Measurements from ENCODE around the gene QRICH1. TPM values are rescaled to one million over a fixed set of nuclear protein-coding genes. Genes with fewer than 3 reads are reported as not detected.
"Not testable (repeated sequence)": the region's sequence is repeated elsewhere in the genome, so short reads cannot be mapped to it uniquely, and the experiment has no call there.

The QRICH1 gene
- total RNA-seq, 1 experiment from 2014 or later: 51.8 TPM

DNA sequence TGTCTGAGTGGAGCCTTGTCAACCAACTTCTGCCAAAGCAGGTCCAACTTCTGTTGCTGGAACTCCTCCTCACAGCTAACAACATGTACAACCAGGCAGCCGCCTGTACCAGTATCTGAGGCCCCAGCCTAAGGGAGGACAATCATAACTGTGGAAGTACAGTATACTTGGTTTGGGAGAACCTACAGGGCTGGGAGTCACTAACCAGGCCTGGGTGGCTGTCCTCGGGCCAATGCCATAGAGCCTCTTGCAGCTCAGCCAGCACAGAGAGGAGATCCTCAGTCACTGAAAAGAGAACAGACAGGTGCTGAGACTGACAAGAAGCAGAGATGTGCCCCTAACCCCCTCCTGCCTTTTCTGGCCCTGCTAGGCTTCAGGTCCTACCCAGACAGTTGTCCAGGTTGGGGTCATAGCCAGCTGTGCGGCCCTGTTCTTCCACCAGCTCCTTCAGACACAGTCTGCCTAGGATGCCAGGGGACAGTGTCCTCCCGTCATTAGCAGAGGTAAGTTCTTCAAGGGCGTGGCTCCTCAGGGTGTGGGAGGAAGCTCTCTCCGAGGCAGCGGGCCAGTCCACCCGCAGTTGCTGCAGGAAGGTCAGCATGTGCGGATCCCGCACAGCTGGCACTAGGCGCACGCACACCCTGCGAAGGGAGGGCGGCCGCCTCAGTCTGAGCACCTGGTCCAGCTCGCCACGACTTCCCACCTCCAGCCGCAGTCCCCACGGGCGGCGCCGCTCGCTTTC lies 76.5 kb downstream of the QRICH1 start:
- DNase-seq (ENCODE audit: low read depth): no peak

DNA sequence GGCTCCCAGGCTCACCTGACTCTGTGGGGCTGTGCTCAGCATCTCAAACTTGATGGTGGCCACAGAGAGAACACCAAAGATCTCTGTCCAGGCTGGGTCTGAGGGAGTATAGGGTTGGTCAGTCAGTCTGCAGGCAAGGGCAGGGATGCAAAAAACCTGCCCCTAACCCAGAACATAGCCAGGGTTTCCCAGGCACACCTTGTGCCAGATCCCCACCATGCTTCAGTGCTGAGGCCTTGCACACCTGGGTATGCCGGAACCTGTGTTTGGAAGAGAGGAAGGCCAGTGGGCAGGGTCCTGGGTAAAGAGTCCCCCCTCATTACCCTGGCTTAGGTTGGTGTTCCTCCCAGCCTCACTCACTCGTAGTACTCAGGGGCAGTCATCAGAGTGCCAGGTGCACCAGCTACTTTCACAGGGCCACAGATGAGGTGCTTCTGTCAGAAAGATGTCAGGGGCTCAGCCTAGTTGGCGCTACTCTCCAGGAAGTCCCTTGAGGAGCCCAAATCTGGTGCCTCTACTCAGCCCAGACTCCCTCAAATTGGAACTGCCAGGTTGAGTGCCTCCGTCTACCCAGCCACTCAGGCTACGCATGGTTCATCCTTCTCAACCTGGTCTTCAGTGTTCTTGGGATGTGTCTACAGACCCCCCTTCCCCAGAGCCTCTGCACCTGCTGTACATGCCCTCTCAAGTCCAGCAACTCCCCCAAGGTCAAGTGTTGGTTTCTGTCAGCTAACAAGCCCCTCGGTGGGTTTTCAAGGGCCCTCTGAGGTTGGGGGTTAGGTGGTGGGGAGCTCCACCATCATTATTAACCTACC lies 77.2 kb downstream of the QRICH1 start:
- no peak for DNase-seq (ENCODE audit: low read depth)

DNA sequence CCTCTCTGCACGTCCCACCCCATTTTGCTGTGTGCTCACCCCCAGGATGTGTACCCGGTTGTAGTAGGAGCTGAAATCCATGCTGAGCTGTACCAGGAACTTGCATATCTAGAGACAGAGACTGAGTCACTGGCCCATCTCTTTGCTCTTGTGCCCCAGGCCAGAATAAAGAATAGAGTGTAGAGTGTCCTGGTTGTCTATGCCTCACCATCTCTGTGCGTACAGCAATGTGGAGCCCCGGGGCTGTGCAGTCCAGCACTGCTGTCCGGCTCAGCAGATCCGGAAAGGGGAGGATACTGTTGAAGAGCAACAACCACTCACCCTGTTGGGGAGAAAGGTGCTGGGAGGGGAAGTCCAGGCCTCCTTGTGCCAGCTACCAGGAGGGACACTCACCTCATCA lies 78.1 kb downstream of the QRICH1 start:
- DNase-seq (ENCODE audit: low read depth): no peak

DNA sequence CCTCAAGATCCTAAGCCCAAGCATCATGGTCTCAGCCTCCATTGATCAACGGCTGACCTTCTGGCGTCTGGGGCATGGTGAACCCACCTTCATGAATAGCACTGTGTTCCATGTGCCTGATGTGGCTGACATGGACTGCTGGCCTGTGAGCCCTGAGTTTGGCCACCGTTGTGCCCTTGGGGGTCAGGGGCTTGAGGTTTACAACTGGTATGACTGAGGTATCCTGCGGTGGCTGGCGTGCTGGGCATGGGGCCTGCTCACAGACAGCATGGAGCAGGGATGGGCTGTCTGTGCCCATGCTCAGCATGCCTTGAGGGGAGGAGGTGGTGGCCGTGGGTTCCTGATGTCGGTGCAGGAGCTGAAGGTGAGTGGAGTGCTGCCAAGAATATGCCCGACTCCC lies 78.8 kb downstream of the QRICH1 start:
- DNase-seq (ENCODE audit: low read depth): no peak

DNA sequence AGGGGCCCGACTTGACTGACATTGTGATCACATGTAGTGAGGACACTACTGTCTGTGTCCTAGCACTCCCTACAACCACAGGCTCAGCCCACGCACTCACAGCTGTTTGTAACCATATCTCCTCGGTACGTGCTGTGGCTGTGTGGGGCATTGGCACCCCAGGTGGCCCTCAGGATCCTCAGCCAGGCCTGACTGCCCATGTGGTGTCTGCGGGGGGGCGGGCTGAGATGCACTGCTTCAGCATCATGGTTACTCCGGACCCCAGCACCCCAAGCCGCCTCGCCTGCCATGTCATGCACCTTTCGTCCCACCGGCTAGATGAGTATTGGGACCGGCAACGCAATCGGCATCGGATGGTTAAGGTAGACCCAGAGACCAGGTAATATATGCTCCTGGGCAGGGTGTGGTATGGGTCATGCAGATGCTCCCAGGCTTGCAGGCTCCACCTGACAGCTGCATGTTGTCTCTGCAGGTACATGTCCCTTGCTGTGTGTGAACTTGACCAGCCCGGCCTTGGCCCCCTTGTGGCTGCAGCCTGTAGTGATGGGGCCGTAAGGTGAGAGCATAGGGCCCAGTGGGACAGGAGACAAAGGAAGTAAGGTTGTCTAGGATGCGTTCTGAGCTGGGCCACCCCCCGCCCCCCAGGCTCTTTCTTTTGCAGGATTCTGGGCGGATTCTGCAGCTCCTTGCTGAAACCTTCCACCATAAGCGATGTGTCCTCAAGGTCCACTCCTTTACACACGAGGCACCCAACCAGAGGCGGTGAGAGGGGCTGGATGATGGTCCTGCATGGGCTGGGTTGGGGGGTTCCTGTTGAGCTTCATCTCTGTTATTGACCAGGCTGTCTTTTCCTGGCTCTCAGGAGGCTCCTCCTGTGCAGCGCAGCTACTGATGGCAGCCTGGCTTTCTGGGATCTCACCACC lies 79.9 kb downstream of the QRICH1 start:
- no peak for DNase-seq (ENCODE audit: low read depth)

DNA sequence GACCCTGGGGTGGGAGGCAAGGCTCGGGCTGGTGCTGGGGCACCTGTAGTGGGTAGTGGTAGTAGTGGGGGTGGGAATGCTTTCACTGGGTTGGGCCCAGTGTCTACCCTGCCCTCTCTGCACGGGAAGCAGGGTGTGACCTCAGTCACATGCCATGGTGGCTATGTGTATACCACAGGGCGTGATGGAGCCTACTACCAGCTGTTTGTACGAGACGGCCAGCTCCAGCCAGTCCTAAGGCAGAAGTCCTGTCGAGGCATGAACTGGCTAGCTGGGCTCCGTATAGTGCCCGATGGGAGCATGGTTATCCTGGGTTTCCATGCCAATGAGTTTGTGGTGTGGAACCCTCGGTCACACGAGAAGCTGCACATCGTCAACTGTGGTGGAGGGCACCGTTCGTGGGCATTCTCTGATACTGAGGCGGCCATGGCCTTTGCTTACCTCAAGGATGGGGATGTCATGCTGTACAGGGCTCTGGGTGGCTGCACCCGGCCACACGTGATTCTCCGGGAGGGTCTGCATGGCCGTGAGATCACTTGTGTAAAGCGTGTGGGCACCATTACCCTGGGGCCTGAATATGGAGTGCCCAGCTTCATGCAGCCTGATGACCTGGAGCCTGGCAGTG lies 80.6 kb downstream of the QRICH1 start:
- DNase-seq (ENCODE audit: low read depth): no peak

DNA sequence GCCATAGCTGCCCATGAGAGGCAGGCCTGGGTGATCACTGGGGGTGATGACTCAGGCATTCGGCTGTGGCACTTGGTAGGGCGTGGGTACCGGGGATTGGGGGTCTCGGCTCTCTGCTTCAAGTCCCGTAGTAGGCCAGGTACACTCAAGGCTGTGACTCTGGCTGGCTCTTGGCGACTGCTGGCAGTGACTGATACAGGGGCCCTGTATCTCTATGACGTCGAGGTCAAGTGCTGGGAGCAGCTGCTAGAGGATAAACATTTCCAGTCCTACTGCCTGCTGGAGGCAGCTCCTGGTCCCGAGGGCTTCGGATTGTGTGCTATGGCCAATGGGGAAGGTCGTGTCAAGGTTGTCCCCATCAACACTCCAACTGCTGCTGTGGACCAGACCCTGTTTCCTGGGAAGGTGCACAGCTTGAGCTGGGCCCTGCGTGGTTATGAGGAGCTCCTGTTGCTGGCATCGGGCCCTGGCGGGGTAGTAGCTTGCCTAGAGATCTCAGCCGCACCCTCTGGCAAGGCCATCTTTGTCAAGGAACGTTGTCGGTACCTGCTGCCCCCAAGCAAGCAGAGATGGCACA lies 81.3 kb downstream of the QRICH1 start:
- DNase-seq (ENCODE audit: low read depth): no peak

DNA sequence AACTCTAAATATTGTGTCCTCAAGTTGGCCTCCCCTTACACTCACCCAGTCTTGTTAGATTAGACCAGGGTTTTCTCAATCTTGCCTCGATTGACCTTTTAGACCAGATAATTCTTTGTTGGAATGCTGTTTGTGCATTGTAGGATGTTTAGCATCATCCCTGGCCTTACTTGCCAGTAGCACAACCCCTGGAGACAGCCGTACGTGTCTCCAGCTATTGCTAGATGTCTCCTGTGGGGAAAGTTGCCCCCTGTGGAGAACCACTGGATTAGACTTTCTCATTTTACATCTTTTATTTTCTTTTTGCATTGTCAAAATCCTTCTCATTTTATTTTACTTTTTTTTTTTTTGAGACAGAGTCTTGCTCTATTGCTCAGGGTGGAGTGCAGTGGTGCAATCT lies 84.5 kb downstream of the QRICH1 start:
- DNase-seq (ENCODE audit: low read depth): no peak

DNA sequence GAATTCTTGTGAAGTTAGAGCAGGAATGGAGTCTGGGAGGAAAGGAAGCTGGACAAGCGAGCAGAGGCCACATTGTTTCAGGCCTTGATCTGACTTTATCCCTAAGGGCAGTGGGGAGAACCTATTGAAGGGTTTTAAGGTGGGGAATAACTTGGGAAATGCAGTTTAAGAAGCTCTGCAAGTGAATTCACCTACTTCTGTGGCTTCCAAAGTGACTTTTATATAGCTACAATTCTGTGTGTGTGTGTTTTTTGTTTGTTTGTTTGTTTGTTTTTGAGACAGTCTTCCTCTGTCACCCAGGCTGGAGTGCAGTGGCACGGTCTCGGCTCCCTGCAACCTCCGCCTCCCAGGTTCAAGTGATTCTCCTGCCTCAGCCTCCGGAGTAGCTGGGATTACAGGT lies 85.2 kb downstream of the QRICH1 start:
- not testable (repeated sequence) for DNase-seq (ENCODE audit: low read depth)

DNA sequence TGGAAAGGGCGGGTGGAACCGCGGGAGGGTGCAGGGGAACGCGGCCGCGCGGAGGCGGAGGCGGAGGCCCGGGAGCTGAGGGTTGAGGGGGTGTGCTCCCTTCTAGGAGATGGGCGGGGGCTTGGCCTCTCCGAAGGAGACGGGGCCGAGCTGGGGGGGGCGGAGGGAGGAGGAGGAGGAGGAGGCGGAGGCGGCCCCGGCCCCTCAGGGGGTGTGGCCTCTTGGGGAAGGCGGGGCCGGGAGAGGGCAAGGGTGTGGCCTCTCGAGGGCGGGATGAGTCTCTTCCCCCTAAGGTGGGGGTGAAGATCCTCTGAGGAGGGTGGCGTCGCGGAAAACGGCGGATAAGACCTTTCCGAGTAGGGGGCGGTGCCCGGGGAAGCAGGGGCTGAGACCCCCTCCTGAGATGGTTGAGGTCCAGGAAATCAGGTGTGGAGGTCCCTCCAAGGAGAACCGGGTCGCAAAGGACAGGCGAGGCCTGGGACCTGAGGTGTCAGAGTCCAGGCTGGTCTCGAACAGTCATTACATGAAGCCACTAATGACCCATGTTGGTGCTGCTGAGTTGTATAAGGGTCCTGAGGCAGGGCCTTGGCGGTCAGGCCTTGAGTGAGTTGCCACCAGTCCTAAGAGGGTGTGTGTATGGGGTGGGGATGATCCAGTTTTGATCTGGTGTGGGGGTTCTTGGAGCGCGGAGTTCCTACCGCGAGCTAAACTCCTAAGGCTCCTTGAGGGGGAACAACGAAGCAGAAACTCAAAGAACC lies 85.9 kb downstream of the QRICH1 start:
- DNase-seq (ENCODE audit: low read depth): peak; percentile 81

DNA sequence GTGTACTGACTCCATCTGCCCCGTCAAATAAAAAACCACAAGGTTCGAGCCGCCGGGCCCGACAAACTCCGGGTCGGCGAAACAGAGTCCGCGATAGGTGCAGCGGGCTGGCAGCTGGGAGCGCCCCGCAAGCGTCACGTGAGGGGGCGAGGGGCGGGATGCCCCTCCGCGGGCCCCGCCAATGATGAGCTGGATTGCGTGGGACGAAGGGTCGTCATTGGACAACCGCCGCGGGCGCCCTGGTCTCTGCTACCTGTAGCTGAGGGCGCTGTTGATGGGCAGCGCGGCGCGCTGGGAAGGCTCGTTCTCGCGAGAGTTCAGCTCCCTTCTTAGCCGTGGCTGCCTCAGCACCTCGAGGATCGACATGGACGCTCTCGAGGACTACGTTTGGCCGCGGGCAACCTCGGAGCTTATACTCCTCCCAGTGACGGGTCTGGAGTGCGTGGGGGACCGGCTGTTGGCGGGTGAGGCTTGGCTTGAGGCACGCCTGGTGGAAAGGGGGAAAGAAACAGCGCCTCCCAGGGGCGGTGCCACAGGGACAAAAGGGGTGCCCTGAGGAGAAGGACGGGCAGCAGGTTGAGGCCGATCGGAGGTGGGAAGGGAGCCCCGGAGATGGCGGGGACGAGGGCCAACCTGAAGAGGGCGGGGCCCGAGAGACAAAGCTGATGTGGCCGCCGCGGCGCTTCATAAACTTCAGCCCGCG lies 86.7 kb downstream of the QRICH1 start, which contains the start of gene WDR6:
TSS of gene WDR6 (plus strand) at position 324 of the 703 bp plus-strand sequence. CDS start at position 365, 41 bp downstream.
- DNase-seq (ENCODE audit: low read depth): peak; percentile 97

DNA sequence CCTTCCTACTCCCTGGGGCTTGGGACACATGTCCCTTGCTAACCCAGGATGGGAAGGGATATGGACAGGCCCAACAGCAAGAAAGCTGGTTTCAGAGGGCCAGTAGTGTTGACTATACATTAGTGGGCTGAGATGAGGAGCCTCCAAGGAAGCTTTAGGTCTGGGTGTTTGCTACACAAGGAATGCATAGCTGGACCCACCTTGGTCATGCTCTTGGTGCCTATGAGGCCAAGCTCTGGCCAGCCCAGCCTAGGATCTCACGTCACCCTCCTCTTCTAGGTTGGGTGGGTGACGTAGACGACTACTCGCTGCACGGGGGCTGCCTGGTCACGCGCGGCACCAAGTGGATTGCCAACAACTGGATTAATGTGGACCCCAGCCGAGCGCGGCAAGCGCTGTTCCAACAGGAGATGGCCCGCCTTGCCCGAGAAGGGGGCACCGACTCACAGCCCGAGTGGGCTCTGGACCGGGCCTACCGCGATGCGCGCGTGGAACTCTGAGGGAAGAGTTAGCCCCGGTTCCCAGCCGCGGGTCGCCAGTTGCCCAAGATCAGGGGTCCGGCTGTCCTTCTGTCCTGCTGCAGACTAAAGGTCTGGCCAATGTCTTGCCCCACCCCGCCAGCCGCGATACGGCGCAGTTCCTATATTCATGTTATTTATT lies 87.3 kb downstream of the QRICH1 start:
- DNase-seq (ENCODE audit: low read depth): no peak

DNA sequence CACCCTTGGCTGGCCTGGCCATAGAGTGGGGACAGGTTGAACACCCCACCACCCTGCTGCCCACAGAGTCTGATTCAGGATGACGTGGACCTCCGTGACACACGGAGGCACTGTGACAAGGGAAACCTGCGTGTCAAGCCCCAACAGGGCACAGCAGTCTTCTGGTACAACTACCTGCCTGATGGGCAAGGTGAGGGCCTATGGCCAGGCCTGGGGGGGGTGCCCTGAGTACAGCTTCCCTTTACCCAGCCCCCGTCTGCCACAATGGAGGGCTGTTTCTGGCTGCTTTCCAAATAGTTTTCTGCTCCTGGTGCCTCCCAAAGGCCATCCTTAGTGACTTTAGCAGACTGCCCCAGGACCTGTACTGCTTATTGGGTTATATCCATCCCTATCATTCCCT lies 87.9 kb downstream of the QRICH1 start:
- no peak for DNase-seq (ENCODE audit: low read depth)

DNA sequence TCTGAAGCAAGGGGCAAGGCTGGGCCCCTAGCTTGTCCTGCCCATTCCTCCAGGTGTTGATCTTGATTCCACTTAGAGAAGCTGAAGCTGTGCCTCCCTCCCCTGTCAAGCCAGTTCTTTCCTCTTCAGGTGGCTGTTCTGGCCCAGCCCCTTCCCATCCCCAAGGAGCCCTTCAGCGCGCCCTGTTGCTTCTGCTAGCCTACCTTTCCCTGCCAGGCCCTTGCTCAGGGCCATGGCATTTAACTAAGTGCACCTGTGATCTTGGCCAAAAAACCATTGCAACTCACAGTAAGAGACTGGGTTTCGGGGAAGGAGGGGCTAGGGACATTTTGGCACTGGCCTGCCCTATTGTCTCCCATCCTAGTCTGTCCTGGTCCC lies 88.6 kb downstream of the QRICH1 start:
- no peak for DNase-seq (ENCODE audit: low read depth)

DNA sequence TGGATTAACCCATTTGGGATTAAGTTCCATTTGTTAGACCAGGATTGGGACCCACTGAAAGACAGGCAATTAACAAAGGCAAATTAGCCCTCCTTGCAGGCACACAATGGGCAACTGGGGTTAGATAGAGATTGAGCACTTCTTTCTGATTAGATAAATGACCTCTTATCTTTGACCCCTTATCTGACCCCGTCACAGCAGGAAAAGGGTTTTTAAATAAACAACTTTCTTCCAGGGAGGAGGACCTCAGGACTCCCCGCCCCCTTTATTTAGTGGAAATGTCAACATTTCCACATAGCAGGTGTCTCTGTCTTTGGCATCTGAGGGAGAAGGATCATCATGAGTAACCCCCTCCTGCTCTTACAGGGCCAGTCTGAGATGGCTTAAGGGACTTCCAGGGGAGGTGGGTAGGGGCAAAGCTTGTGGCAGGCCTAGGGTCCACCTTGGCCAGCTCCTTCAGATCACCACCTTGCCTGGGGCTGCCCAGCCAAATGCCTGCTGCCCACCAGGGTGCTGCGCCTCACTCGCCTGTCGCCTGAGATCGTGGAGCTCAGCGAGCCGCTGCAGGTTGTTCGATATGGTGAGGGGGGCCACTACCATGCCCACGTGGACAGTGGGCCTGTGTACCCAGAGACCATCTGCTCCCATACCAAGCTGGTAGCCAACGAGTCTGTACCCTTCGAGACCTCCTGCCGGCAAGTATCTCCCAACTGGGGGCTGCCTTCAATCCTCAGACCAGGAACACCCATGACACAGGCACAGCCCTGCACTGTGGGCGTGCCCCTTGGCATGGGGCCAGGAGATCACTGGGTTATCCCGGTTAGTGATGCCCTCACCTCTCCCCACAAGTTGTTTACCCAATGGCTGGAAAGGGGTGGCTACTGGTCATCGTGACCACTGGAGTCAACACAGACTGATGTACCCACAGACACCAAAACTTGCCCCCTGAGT lies 89.2 kb downstream of the QRICH1 start:
- DNase-seq (ENCODE audit: low read depth): no peak

DNA sequence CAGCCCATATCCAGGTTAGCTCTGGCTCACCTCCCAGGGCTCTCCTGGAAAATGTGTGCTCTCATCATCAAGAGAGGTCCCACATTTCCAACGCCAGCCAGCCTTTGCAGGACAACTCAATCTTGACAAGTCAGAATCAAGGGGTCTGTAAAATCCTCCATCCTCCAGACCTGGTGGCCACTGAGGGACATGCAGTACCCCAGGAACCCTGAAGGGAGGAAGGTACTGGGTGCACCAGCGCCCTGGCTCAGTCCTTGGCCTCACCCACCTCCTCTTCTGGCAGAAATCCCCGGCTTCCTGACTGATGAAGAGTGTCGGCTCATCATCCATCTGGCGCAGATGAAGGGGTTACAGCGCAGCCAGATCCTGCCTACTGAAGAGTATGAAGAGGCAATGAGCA lies 92.7 kb downstream of the QRICH1 start:
- no peak for DNase-seq (ENCODE audit: low read depth)

DNA sequence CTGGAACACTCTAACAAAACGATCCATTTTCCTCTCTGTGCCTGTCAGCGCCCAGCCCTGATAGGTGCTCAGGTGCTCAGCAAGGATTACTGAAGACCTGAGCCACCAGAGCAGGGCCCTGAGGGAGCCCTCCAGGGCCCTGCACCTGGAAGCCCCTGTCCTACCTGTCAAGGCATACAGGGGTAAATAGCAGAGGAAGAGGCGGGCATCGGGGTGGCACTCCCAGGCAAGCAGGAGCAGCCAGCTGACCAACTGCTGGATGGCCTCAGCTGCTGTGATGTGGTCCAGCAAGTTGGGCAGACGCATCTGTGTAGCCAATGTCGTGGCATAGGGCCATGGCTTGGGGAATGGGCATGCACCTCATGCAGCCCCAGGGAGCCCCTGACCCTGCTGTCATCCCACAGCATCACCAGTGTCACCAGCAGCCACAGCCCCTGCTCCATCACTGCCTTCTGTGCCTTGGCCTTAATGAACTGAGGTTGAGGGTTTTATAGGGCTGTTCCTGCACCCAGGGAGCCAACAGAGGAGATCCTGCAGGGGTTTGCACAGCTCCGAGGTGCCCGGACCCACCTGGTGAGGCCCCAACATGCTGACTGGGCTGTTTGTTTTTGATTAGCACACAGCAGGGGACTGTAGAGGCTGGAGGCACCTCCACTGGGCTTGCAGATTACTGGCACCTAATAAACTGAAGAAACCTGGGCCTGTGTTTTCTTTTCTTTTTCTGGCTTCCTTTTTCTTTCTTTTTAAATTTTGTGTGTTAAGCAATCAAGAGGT lies 94.6 kb downstream of the QRICH1 start:
- no peak for DNase-seq (ENCODE audit: low read depth)

Measured in Daoy (cell line).